ENCODE results near the gene RMND1. TPM values are rescaled to one million over a fixed set of nuclear protein-coding genes. Genes with fewer than 3 reads are reported as not detected.

The RMND1 gene
- polyA plus RNA-seq, 1 donor from 2014 or later: 35.3 TPM

DNA sequence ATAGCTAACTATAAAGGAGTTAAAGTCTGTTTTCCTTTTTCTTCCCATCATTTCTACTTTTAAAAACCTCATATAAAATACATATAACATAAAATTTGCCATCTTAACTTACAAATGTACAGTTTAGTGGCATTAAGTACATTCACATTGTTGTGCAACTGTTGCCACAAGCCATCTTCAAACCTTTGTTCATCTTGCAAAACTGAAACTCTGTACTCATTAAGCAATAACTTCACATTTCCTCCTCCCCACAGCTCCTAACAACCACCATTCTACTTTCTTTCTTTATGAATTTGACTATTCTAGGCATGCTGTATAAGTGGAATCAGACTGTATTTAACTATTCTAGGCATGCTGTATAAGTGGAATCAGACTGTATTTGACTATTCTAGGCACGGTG lies 46.4 kb upstream of the RMND1 start:
- H3K27ac ChIP-seq (ENCODE audit: low read length): no peak overlapping the region
- no peak overlapping the region for H2AFZ ChIP-seq (ENCODE audit: low read depth, low read length)
- no peak overlapping the region for H3K9ac ChIP-seq (ENCODE audit: low read length)
- H3K9me3 ChIP-seq (ENCODE audit: low read length): no peaks in the 10 kb centered on the region
- no peaks in the 10 kb centered on the region for H4K20me1 ChIP-seq (ENCODE audit: insufficient read depth)
- no peak overlapping the region for H3K4me2 ChIP-seq (ENCODE audit: low read length)
- no peak for TF ChIP-seq TAF1 (IDR thresholded peaks at IDR 0.05; ENCODE audit: low read depth)
- no peak for TF ChIP-seq MXI1 (conservative IDR thresholded peaks at IDR 0.05; ENCODE audit: poor library complexity, severe bottlenecking)
- TF ChIP-seq POLR2AphosphoS5 (IDR thresholded peaks at IDR 0.05): no peak
- TF ChIP-seq, protein P1, sequence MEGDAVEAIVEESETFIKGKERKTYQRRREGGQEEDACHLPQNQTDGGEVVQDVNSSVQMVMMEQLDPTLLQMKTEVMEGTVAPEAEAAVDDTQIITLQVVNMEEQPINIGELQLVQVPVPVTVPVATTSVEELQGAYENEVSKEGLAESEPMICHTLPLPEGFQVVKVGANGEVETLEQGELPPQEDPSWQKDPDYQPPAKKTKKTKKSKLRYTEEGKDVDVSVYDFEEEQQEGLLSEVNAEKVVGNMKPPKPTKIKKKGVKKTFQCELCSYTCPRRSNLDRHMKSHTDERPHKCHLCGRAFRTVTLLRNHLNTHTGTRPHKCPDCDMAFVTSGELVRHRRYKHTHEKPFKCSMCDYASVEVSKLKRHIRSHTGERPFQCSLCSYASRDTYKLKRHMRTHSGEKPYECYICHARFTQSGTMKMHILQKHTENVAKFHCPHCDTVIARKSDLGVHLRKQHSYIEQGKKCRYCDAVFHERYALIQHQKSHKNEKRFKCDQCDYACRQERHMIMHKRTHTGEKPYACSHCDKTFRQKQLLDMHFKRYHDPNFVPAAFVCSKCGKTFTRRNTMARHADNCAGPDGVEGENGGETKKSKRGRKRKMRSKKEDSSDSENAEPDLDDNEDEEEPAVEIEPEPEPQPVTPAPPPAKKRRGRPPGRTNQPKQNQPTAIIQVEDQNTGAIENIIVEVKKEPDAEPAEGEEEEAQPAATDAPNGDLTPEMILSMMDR (IDR thresholded peaks at IDR 0.05; ENCODE audit: poor library complexity, severe bottlenecking): no peak
- TF ChIP-seq RAD21 (conservative IDR thresholded peaks at IDR 0.05): no peak
- TF ChIP-seq, protein P2, sequence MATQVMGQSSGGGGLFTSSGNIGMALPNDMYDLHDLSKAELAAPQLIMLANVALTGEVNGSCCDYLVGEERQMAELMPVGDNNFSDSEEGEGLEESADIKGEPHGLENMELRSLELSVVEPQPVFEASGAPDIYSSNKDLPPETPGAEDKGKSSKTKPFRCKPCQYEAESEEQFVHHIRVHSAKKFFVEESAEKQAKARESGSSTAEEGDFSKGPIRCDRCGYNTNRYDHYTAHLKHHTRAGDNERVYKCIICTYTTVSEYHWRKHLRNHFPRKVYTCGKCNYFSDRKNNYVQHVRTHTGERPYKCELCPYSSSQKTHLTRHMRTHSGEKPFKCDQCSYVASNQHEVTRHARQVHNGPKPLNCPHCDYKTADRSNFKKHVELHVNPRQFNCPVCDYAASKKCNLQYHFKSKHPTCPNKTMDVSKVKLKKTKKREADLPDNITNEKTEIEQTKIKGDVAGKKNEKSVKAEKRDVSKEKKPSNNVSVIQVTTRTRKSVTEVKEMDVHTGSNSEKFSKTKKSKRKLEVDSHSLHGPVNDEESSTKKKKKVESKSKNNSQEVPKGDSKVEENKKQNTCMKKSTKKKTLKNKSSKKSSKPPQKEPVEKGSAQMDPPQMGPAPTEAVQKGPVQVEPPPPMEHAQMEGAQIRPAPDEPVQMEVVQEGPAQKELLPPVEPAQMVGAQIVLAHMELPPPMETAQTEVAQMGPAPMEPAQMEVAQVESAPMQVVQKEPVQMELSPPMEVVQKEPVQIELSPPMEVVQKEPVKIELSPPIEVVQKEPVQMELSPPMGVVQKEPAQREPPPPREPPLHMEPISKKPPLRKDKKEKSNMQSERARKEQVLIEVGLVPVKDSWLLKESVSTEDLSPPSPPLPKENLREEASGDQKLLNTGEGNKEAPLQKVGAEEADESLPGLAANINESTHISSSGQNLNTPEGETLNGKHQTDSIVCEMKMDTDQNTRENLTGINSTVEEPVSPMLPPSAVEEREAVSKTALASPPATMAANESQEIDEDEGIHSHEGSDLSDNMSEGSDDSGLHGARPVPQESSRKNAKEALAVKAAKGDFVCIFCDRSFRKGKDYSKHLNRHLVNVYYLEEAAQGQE (IDR thresholded peaks at IDR 0.05; ENCODE audit: borderline replicate concordance): no peak
- no peak for TF ChIP-seq EP300 (conservative IDR thresholded peaks at IDR 0.05; ENCODE audit: poor library complexity, severe bottlenecking)
- no peak for TF ChIP-seq EZH2 (IDR thresholded peaks at IDR 0.05; ENCODE audit: borderline replicate concordance, insufficient read depth, low read length, poor library complexity, severe bottlenecking)
- TF ChIP-seq SMC3 (conservative IDR thresholded peaks at IDR 0.05; ENCODE audit: poor library complexity): no peak
- no peaks in the 10 kb centered on the region for H3F3A ChIP-seq (ENCODE audit: insufficient read depth, low read length, poor library complexity, severe bottlenecking)
- H3K79me2 ChIP-seq (replicated peaks; ENCODE audit: insufficient read depth, low read length): no peaks in the 10 kb centered on the region
- H3K4me3 ChIP-seq (ENCODE audit: low read length): no peak overlapping the region
- no peaks in the 10 kb centered on the region for H3K9me2 ChIP-seq (ENCODE audit: insufficient read depth, low read length)
- H3K27me3 ChIP-seq (ENCODE audit: insufficient read depth, low read depth, low read length): peaks cover 22% of the 10 kb centered on the region
- H3K36me3 ChIP-seq (ENCODE audit: insufficient read depth, low read length): no peaks in the 10 kb centered on the region

GRCh38 chr6:151497905-151498304 lies 46.0 kb upstream of the RMND1 start:
- H2AFZ ChIP-seq (ENCODE audit: low read depth, low read length): no peak overlapping the region
- no peak overlapping the region for H3K4me2 ChIP-seq (ENCODE audit: low read length)
- no peak for TF ChIP-seq EP300 (conservative IDR thresholded peaks at IDR 0.05; ENCODE audit: poor library complexity, severe bottlenecking)
- TF ChIP-seq POLR2AphosphoS5 (IDR thresholded peaks at IDR 0.05): no peak
- TF ChIP-seq SMC3 (conservative IDR thresholded peaks at IDR 0.05; ENCODE audit: poor library complexity): no peak
- TF ChIP-seq, protein P2 (IDR thresholded peaks at IDR 0.05; ENCODE audit: borderline replicate concordance): no peak
- TF ChIP-seq TAF1 (IDR thresholded peaks at IDR 0.05; ENCODE audit: low read depth): no peak
- no peak for TF ChIP-seq MXI1 (conservative IDR thresholded peaks at IDR 0.05; ENCODE audit: poor library complexity, severe bottlenecking)
- no peak for TF ChIP-seq EZH2 (IDR thresholded peaks at IDR 0.05; ENCODE audit: borderline replicate concordance, insufficient read depth, low read length, poor library complexity, severe bottlenecking)
- TF ChIP-seq, protein P1 (IDR thresholded peaks at IDR 0.05; ENCODE audit: poor library complexity, severe bottlenecking): no peak

More at GRCh38 chr6:151497905-151498304, 46.0 kb upstream of the RMND1 start:
- H3K27me3 ChIP-seq (ENCODE audit: insufficient read depth, low read depth, low read length): peaks cover 27% of the 10 kb centered on the region
- no peak overlapping the region for H3K4me3 ChIP-seq (ENCODE audit: low read length)
- no peaks in the 10 kb centered on the region for H3K36me3 ChIP-seq (ENCODE audit: insufficient read depth, low read length)
- no peak overlapping the region for H3K9ac ChIP-seq (ENCODE audit: low read length)
- no peak overlapping the region for H3K27ac ChIP-seq (ENCODE audit: low read length)
- H3K9me3 ChIP-seq (ENCODE audit: low read length): no peaks in the 10 kb centered on the region
- no peaks in the 10 kb centered on the region for H4K20me1 ChIP-seq (ENCODE audit: insufficient read depth)
- H3K9me2 ChIP-seq (ENCODE audit: insufficient read depth, low read length): no peaks in the 10 kb centered on the region
- no peaks in the 10 kb centered on the region for H3F3A ChIP-seq (ENCODE audit: insufficient read depth, low read length, poor library complexity, severe bottlenecking)
- no peaks in the 10 kb centered on the region for H3K79me2 ChIP-seq (replicated peaks; ENCODE audit: insufficient read depth, low read length)
